GM10248 (cell line): Measurements from ENCODE around the gene WDFY2.

Experiments used
- CTCF ChIA-PET: fragments of 300-600 bp; sonication (Branson Sonifier 250); formaldehyde crosslinking; extraction: SDS; loops from one replicate; lab custom pipeline; 2021; ENCODE audit warnings: antibody characterized with exemption; lab: Yijun Ruan, JAX
- POLR2A ChIA-PET: fragments of 350-650 bp; sonication (Branson Sonifier 250); formaldehyde crosslinking; extraction: SDS; loops from one replicate; lab custom pipeline; 2020; ENCODE audit warnings: antibody characterized with exemption; lab: Yijun Ruan, JAX
- DNase-seq: peaks from one replicate; pipeline ENCODE4 v3.0.0; 2012; ENCODE audit errors: extremely low spot score
- CTCF ChIP-seq: IDR thresholded peaks from 2 replicates; pipeline ENCODE4 v1.5.1; 2012; ENCODE audit warnings: mild to moderate bottlenecking, low read depth; ENCODE audit errors: extremely low read depth, missing control alignments, control extremely low read depth

The WDFY2 gene

GRCh38 chr13:51583875-51584730 is at the start of gene WDFY2:
Gene WDFY2 (plus strand): TSS chr13:51584462. CDS start chr13:51584688, 226 bp downstream.
- DNase-seq, result peak; percentile 97
- no peak for TF ChIP-seq CTCF
- POLR2A ChIA-PET, result interaction anchor here (1.4 to 3.8 kb wide), 3 partner anchors 131 to 133 kb away, joined by 3 to 26 read pairs (median 16); partner anchors contain the start of gene INTS6
- CTCF ChIA-PET, result interaction anchor here (0.8 to 1.1 kb wide), 3 partner anchors 28 to 128 kb away, joined by 3 to 4 read pairs (median 3); no protein-coding TSS in a partner anchor

GRCh38 chr13:51538591-51539179 is 45.6 kb upstream of the WDFY2 start:
- no peak for DNase-seq
- no peak for TF ChIP-seq CTCF
- ChIA-PET CTCF (interaction anchor here (1.6 to 1.9 kb wide), 3 partner anchors 12 to 43 kb away, joined by 3 to 5 read pairs (median 5); no protein-coding TSS in a partner anchor), POLR2A (interaction anchor here (0.5 kb wide), 1 partner anchor 207 kb away, joined by 5 read pairs; no protein-coding TSS in a partner anchor)

DNA sequence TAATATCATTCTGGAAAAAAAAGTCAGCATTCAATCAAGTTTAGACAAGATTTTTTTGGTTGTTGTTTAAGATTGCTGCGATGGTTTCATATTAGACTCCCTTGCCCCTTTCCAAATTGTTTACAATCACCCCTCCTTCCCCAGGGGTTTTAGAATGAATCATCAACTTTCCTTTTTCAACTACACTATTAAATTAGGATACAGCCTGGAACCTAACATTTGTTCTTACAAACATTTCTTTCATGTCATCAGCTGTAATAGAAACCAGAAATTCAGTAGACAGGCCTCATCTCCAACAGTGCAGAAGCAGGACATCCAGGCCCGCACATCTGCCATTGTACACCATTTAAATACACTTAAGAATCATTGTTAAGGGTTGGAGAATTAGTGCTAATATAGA is 44.4 kb upstream of the WDFY2 start:
- TF ChIP-seq CTCF, result no peak
- POLR2A ChIA-PET, result no interaction called here
- no peak for DNase-seq
- CTCF ChIA-PET, result interaction anchor here (1.0 to 1.8 kb wide), 3 partner anchors 12 to 42 kb away, joined by 3 to 5 read pairs (median 3); no protein-coding TSS in a partner anchor

DNA sequence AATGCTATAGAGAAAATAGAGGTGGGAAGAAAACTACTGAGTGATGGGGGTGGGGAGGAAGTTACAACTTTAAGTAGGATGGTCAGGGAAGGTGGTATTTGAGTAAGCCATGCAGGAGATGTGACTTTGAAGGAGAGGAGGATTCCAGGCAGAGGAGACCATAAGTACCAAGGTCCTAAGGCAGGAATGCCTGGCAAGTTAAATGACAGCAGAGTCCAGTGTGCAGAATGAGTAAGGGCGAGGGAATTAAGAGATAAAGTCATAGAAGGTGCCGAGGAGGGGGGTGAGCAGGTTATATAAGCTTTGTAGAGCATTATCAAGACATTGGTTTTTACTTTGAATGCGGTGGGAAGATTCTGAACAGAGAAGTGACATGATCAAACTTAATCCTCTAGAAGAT is 43.2 kb upstream of the WDFY2 start:
- POLR2A ChIA-PET, result interaction anchor here (2.0 kb wide), 1 partner anchor 88 kb away, joined by 9 read pairs; the partner anchor contains the start of gene INTS6
- CTCF ChIA-PET, result interaction anchor here (1.0 kb wide), 1 partner anchor 11 kb away, joined by 3 read pairs; no protein-coding TSS in a partner anchor
- DNase-seq, result no peak
- no peak for TF ChIP-seq CTCF

DNA sequence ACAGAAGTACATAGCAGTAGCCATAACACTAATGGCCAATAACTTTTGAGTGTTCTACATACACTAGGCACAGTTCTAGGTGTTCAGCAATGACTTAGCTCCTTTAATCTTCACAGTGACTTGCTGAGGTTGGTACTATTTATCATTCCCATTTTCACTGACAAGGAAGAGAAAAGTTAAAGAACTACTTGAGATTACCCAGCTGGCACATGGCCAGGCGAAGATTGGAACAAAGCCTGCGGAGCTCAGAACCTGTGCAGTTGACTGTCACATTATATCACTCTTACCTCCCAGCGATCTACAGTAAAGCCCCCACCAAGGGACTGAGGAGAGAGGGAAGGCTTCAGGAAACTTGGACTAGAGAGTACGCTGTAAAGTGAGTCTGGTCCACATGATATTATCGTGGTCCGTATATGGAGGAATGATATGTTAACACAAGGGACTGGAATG is 42.4 kb upstream of the WDFY2 start:
- ChIA-PET POLR2A (interaction anchor here (0.8 to 2.0 kb wide), 2 partner anchors 9 to 88 kb away, joined by 3 to 9 read pairs; partner anchors contain the start of gene INTS6), CTCF (interaction anchor here (1.0 to 1.6 kb wide), 2 partner anchors 10 to 256 kb away, joined by 3 to 7 read pairs; no protein-coding TSS in a partner anchor)
- no peak for DNase-seq
- no peak for TF ChIP-seq CTCF
